ENCODE data around the gene ERV3-1. TPM values are rescaled to one million over a fixed set of nuclear protein-coding genes. Genes with fewer than 3 reads are reported as not detected.
"Not testable (repeated sequence)": the region's sequence is repeated elsewhere in the genome, so short reads cannot be mapped to it uniquely, and the experiment has no call there.

Gene ERV3-1
- total RNA-seq, 4 donors from 2014 or later = 6.6 to 15.9 (median 11.0) TPM

DNA sequence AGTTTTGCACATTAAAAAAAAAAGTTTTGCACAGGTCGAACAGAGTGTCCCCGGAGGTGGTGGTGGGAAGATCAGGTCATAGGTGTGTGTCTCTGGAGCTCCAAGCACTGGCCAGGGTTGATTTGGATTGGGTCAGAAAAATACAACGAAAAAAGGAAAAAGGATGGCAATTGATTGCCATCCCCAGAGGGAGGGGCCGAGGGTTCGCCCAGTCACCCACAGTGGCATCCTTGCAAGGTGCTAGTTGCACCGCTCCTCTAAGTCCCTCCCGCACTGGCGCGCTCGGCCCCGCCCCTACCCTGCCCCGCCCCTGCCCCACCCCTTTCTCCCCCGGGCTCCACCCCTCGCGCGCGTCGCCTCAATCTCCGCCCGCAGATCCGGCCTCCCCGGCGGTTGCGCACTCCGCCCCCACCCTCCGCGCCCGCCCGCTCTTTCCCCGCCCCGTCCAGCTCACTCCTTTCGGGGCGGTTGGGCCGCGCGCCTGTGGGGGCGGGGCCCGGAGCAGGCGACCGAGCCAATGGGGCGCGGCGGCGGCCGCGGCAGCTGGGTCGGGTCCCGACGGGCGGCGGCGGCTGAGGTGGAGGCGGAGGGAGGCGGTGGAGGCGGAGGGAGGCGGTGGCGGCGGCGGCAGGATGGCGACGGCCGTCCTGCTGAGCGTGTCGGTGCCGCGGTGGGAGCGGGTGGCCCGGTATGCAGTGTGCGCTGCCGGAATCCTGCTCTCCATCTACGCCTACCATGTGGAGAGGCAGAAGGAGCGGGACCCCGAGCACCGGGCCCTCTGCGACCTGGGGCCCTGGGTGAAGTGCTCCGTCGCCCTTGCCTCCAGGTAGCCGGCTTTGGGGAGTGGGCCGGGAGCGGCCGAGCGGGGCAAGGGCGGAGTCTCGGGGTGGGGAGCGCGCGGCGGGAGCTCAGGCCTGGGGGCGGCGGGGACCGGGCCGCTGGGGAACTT is 31.5 kb upstream of the ERV3-1 start:
- Histone ChIP-seq H3K36me3 (no peaks in the 10 kb centered on the region), H3K27ac (peak overlapping the region; percentile 86 to 96 (median 94)), H3K27me3 (no peaks in the 10 kb centered on the region), H3K9me3 (no peaks in the 10 kb centered on the region), H3K4me3 (peak overlapping the region; percentile 70 to 95 (median 78)), H3K4me1 (peaks cover 0 to 14% (median 12%) of the 10 kb centered on the region in 4 donors)
- peak; percentile 95 for DNase-seq
- in situ Hi-C loops (cut with MboI; ENCODE audit: low pct_ligation_motif_present in 1 of 4, low pct_unique_long_range_greater_than_20kb in 1 of 4, low sequenced_read_pairs in 3 of 4) = no loop called here
- WGBS, 2 donors (ENCODE audit: low coverage in 1 of 2) = 3 to 75% methylated on average over 2 to 29 of the region's 92 CpGs
- intact Hi-C loops (cut with DNase I; ENCODE audit: low total_unique reads) = no loop called here
- peak; percentile 42 for TF ChIP-seq POLR2A (IDR thresholded peaks at IDR 0.05)
- TF ChIP-seq CTCF (IDR thresholded peaks at IDR 0.05) = peak in 2 of 5 experiments; percentile 12 to 20
- no peak for TF ChIP-seq EP300 (IDR thresholded peaks at IDR 0.05; ENCODE audit: low read depth)
- TF ChIP-seq POLR2AphosphoS5 (IDR thresholded peaks at IDR 0.05) = peak; percentile 22 to 32 (median 25)

GRCh38 chr7:65036526-65036925 is 30.0 kb upstream of the ERV3-1 start:
- H3K4me3 ChIP-seq; H3K36me3 ChIP-seq; intact Hi-C loops (cut with DNase I; ENCODE audit: low total_unique reads); DNase-seq; H3K9me3 ChIP-seq; H3K27me3 ChIP-seq; in situ Hi-C loops (cut with MboI; ENCODE audit: low pct_ligation_motif_present in 1 of 4, low pct_unique_long_range_greater_than_20kb in 1 of 4, low sequenced_read_pairs in 3 of 4): not testable (repeated sequence)
- 39 to 43% methylated on average over 1 to 2 of the region's 2 CpGs for WGBS, 2 donors (ENCODE audit: low coverage in 1 of 2)
- H3K27ac ChIP-seq = peak overlapping the region in 3 of 4 donors; percentile 18 to 38 (median 24)
- peaks cover 0 to 14% (median 12%) of the 10 kb centered on the region in 4 donors for H3K4me1 ChIP-seq

DNA sequence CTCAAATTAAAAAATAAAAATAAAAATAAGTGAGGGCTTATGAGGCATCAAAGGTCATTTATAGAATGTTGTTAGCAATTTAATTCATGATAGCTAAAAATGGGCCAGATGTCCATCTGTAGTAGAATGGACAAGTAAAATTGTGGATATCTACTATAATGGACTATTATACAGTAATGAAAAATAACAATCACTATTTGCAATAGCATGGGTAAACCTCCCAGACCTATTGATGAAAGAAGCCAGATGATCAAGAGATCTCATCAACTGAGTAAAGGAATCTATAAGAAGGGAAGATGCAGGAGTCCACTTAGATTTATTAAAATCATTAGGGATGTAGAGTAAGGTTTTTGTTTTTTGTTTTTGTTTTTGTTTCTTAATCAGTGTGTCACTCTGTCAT is 29.0 kb upstream of the ERV3-1 start:
- not testable (repeated sequence) for H3K27ac ChIP-seq

DNA sequence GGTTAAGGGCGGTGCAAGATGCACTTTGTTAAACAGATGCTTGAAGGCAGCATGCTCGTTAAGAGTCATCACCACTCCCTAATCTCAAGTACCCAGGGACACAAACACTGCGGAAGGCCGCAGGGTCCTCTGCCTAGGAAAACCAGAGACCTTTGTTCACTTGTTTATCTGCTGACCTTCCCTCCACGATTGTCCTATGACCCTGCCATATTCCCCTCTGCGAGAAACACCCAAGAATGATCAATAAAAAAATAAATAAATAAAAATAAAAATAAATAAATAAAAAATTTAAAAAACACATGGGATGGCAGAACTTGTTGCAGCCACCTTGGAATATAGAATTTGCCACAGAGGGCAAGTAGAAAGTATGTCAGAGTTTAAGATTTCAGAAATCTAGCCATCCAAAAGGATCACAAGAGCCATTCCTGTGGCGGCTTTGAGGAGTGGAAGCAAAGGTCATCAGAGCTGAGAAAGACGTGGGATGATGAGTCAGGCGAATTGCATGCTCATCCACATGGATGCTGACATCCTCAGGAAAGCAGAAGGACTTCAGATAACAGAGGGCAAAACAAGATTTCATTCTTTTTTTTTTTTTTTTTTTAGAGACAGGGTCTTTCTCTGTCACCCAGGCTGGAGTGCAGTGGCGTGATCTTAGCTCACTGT is 27.8 kb upstream of the ERV3-1 start:
- intact Hi-C loops (cut with DNase I; ENCODE audit: low total_unique reads); in situ Hi-C loops (cut with MboI; ENCODE audit: low pct_ligation_motif_present in 1 of 4, low pct_unique_long_range_greater_than_20kb in 1 of 4, low sequenced_read_pairs in 3 of 4): not testable (repeated sequence)

More for the DNA sequence above, 29.0 kb upstream of the ERV3-1 start:
- H3K36me3 ChIP-seq; H3K9me3 ChIP-seq; in situ Hi-C loops (cut with MboI; ENCODE audit: low pct_ligation_motif_present in 1 of 4, low pct_unique_long_range_greater_than_20kb in 1 of 4, low sequenced_read_pairs in 3 of 4); DNase-seq; intact Hi-C loops (cut with DNase I; ENCODE audit: low total_unique reads); H3K27me3 ChIP-seq; H3K4me3 ChIP-seq: not testable (repeated sequence)
- peaks cover 0 to 14% (median 12%) of the 10 kb centered on the region in 4 donors for H3K4me1 ChIP-seq

GRCh38 chr7:65033391-65033790 is 26.9 kb upstream of the ERV3-1 start:
- 94 to 95% methylated on average over 4 to 15 of the region's 30 CpGs for WGBS, 2 donors (ENCODE audit: low coverage in 1 of 2)

More for the DNA sequence above, 27.8 kb upstream of the ERV3-1 start:
- H3K27me3 ChIP-seq, H3K4me3 ChIP-seq, H3K4me1 ChIP-seq, H3K27ac ChIP-seq, DNase-seq, H3K9me3 ChIP-seq, H3K36me3 ChIP-seq: not testable (repeated sequence)
- 71 to 90% methylated on average over 2 to 10 of the region's 10 CpGs for WGBS, 2 donors (ENCODE audit: low coverage in 1 of 2)

DNA sequence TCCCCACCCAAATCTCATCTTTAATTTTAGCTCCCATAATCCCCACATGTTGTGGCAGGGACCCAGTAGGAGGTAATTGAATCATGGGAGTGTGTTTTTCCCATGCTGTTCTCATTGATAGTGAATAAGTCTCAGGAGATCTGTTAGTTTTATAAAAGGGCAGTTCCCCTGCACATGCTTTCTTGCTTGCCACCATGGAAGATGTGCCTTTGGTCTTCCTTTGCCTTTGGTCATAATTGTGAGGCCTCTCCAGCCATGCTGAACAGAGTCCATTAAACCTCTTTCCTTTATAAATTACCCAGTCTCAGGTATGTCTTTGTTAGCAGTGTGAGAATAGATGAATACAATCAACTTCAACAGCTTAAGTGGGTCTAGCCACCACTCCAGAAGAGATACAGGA is 18.5 kb upstream of the ERV3-1 start:
- H3K27me3 ChIP-seq; H3K4me3 ChIP-seq; intact Hi-C loops (cut with DNase I; ENCODE audit: low total_unique reads); DNase-seq; H3K27ac ChIP-seq; H3K4me1 ChIP-seq; in situ Hi-C loops (cut with MboI; ENCODE audit: low pct_ligation_motif_present in 1 of 4, low pct_unique_long_range_greater_than_20kb in 1 of 4, low sequenced_read_pairs in 3 of 4); H3K9me3 ChIP-seq; H3K36me3 ChIP-seq: not testable (repeated sequence)

More at GRCh38 chr7:65033391-65033790, 26.9 kb upstream of the ERV3-1 start:
- H3K9me3 ChIP-seq; H3K4me3 ChIP-seq; DNase-seq; H3K4me1 ChIP-seq; in situ Hi-C loops (cut with MboI; ENCODE audit: low pct_ligation_motif_present in 1 of 4, low pct_unique_long_range_greater_than_20kb in 1 of 4, low sequenced_read_pairs in 3 of 4); intact Hi-C loops (cut with DNase I; ENCODE audit: low total_unique reads); H3K36me3 ChIP-seq; H3K27ac ChIP-seq; H3K27me3 ChIP-seq: not testable (repeated sequence)

DNA sequence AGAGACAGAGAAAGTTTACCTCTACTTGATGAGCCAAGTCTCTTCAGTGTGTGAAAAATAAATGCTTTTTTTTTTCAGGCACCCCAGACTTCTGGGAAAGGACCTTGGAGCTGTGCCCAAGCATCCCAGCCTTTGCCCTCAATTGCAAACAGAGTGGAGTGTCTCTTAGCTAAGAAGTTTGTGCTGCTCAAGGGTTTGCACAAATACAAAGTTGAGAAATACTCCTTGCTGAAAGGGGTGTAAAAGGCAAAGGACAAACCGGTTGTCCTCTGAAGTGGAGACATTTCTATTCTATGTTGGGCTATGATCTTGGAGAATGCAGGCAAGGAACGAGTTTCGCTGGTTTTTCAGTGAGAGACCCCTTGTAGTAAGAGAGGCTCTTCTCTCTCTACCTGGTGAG is 14.5 kb upstream of the ERV3-1 start:
- H3K4me1 ChIP-seq; intact Hi-C loops (cut with DNase I; ENCODE audit: low total_unique reads); H3K27me3 ChIP-seq; H3K4me3 ChIP-seq; in situ Hi-C loops (cut with MboI; ENCODE audit: low pct_ligation_motif_present in 1 of 4, low pct_unique_long_range_greater_than_20kb in 1 of 4, low sequenced_read_pairs in 3 of 4); H3K9me3 ChIP-seq; DNase-seq; H3K36me3 ChIP-seq; H3K27ac ChIP-seq: not testable (repeated sequence)
- 69 to 100% methylated on average over 1 to 2 of the region's 3 CpGs for WGBS, 2 donors (ENCODE audit: low coverage in 1 of 2)

- 88 to 95% methylated on average over 7 of the region's 7 CpGs for WGBS, 2 donors (ENCODE audit: low coverage in 1 of 2)
- in situ Hi-C loops (cut with MboI; ENCODE audit: low pct_ligation_motif_present in 1 of 4, low pct_unique_long_range_greater_than_20kb in 1 of 4, low sequenced_read_pairs in 3 of 4); intact Hi-C loops (cut with DNase I; ENCODE audit: low total_unique reads): not testable (repeated sequence)
These were observed 3.4 kb upstream of the ERV3-1 start for GRCh38 chr7:65009881-65010280.

DNA sequence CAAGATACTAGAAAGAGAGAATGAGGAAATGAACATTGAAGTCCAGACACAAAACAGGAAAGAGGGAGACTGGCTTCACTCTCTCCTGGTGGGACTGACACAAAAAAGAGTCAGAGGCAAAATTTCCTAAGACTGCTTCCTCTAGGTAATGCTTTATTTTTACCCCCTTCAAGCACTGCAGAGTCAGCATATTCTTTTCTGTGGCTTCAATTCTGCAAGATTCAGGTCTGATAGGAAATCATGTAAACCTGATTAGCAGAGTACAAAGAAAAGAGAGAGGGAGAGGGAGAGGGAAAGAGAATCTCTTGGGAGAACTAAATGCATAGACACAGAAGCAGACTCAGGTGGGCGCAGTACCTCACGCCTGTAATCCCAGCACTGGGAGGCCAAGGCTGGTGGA is 2.9 kb upstream of the ERV3-1 start:
- H3K27ac ChIP-seq; H3K9me3 ChIP-seq; H3K27me3 ChIP-seq; intact Hi-C loops (cut with DNase I; ENCODE audit: low total_unique reads); H3K36me3 ChIP-seq; H3K4me3 ChIP-seq; in situ Hi-C loops (cut with MboI; ENCODE audit: low pct_ligation_motif_present in 1 of 4, low pct_unique_long_range_greater_than_20kb in 1 of 4, low sequenced_read_pairs in 3 of 4); DNase-seq: not testable (repeated sequence)
- WGBS, 2 donors (ENCODE audit: low coverage in 1 of 2) = 95 to 100% methylated on average over 1 to 2 of the region's 2 CpGs
- H3K4me1 ChIP-seq = peaks cover 0 to 20% (median 15%) of the 10 kb centered on the region in 4 donors

More at GRCh38 chr7:65009881-65010280, 3.4 kb upstream of the ERV3-1 start:
- not testable (repeated sequence) for H3K9me3 ChIP-seq, H3K4me3 ChIP-seq, H3K36me3 ChIP-seq, H3K27me3 ChIP-seq, H3K27ac ChIP-seq, DNase-seq
- H3K4me1 ChIP-seq = peaks cover 0 to 15% (median 14%) of the 10 kb centered on the region in 4 donors
